ENCODE data around the gene DDIT4. TPM values are rescaled to one million over a fixed set of nuclear protein-coding genes. Genes with fewer than 3 reads are reported as not detected.
"Not testable (repeated sequence)": the region's sequence is repeated elsewhere in the genome, so short reads cannot be mapped to it uniquely, and the experiment has no call there.

Gene DDIT4
- total RNA-seq, 1 experiment from 2014 or later = 155 TPM

DNA sequence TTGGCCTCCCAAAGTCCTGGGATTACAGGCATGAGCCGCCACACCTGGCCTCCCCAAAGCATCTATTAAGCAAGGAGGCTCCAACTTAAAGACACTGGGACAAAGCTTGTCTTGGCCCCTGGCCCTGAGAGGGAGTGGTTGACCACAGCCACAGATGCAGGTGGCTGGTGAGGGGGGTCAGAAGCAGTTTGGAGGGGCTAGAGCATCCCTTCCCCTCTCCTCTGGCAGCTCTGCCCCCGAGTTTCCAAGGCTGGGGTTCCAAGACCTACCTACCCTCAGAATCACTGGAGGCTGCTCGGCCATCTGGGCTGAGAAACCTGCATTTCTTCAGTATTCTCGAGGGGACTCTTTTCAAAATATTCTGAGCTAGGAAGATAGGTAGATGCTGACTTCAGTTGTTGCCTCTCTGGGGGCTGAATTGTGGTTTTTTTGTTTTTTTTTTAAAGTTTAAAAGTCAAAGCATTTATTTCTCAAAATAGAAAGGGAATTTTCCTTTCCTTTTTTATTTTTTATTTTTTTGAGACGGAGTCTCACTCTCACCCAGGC is 32.6 kb downstream of the DDIT4 start:
- Histone ChIP-seq H3K4me1 (peaks cover 31% of the 10 kb centered on the region), H3K9me3 (no peaks in the 10 kb centered on the region), H3K36me3 (ENCODE audit: control insufficient read depth, insufficient read depth, low read length) (no peaks in the 10 kb centered on the region), H3K27me3 (replicated peaks; ENCODE audit: control insufficient read depth, insufficient read depth, low read length) (no peaks in the 10 kb centered on the region), H3K4me3 (ENCODE audit: low read depth, low read length) (no peak overlapping the region)
- peaks cover 9% of the 10 kb centered on the region for H3K36me3 Mint-ChIP-seq (ENCODE audit: insufficient read depth, unreplicated experiment)
- H3K4me3 Mint-ChIP-seq (ENCODE audit: unreplicated experiment) = no peak overlapping the region
- no peak for DNase-seq
- POLR2A ChIA-PET = no interaction called here
- CTCF ChIA-PET = no interaction called here
- TF ChIP-seq CTCF (IDR thresholded peaks at IDR 0.05; ENCODE audit: insufficient read depth in 1 of 2, low read depth in 1 of 2, low read length in 1 of 2, severe bottlenecking in 1 of 2, unreplicated experiment in 1 of 2) = no peak
- intact Hi-C loops (cut with micrococcal nuclease; ENCODE audit: unreplicated experiment) = no loop called here
- H3K4me1 Mint-ChIP-seq (ENCODE audit: low read depth, unreplicated experiment) = peaks cover 28% of the 10 kb centered on the region
- no peak overlapping the region for H3K27ac Mint-ChIP-seq (ENCODE audit: unreplicated experiment)
- BruUV-seq (replicated peaks) = no TSS peak
- H3K9me3 Mint-ChIP-seq (ENCODE audit: unreplicated experiment) = no peaks in the 10 kb centered on the region
- H3K27me3 Mint-ChIP-seq (ENCODE audit: insufficient read depth, unreplicated experiment) = no peaks in the 10 kb centered on the region

- H3K4me3 Mint-ChIP-seq (ENCODE audit: unreplicated experiment); H3K27me3 ChIP-seq (replicated peaks; ENCODE audit: control insufficient read depth, insufficient read depth, low read length); H3K27ac Mint-ChIP-seq (ENCODE audit: unreplicated experiment); DNase-seq; H3K36me3 Mint-ChIP-seq (ENCODE audit: insufficient read depth, unreplicated experiment); H3K36me3 ChIP-seq (ENCODE audit: control insufficient read depth, insufficient read depth, low read length); H3K4me3 ChIP-seq (ENCODE audit: low read depth, low read length); intact Hi-C loops (cut with micrococcal nuclease; ENCODE audit: unreplicated experiment); H3K9me3 Mint-ChIP-seq (ENCODE audit: unreplicated experiment); BruUV-seq (replicated peaks); CTCF ChIA-PET; H3K27me3 Mint-ChIP-seq (ENCODE audit: insufficient read depth, unreplicated experiment); H3K9me3 ChIP-seq: not testable (repeated sequence)
- POLR2A ChIA-PET = interaction anchor here (1.8 kb wide), 1 partner anchor 12 kb away, joined by 17 read pairs; no protein-coding TSS in a partner anchor
- H3K4me1 Mint-ChIP-seq (ENCODE audit: low read depth, unreplicated experiment) = peaks cover 26% of the 10 kb centered on the region
- peaks cover 31% of the 10 kb centered on the region for H3K4me1 ChIP-seq
These were observed 34.0 kb downstream of the DDIT4 start for GRCh38 chr10:72307711-72308110.

- peak; percentile 59 to 74 for DNase-seq
- ChIA-PET CTCF (interaction anchor here (0.9 to 1.6 kb wide), 5 partner anchors 11 to 35 kb away, joined by 3 to 8 read pairs (median 3); partner anchors contain the start of gene DDIT4), POLR2A (interaction anchor here (0.5 to 1.8 kb wide), 4 partner anchors 11 to 48 kb away, joined by 3 to 17 read pairs (median 6); partner anchors contain the start of gene DDIT4)
- Mint-ChIP-seq H3K9me3 (ENCODE audit: unreplicated experiment) (no peaks in the 10 kb centered on the region), H3K27me3 (ENCODE audit: insufficient read depth, unreplicated experiment) (no peaks in the 10 kb centered on the region), H3K36me3 (ENCODE audit: insufficient read depth, unreplicated experiment) (peaks cover 5% of the 10 kb centered on the region), H3K27ac (ENCODE audit: unreplicated experiment) (peak overlapping the region; percentile 48), H3K4me1 (ENCODE audit: low read depth, unreplicated experiment) (peaks cover 26% of the 10 kb centered on the region), H3K4me3 (ENCODE audit: unreplicated experiment) (no peak overlapping the region)
- H3K4me1 ChIP-seq = peaks cover 31% of the 10 kb centered on the region
- TSS peak; percentile 68 for BruUV-seq (replicated peaks)
- no peak overlapping the region for H3K4me3 ChIP-seq (ENCODE audit: low read depth, low read length)
- H3K36me3 ChIP-seq (ENCODE audit: control insufficient read depth, insufficient read depth, low read length) = no peaks in the 10 kb centered on the region
- intact Hi-C loops (cut with micrococcal nuclease; ENCODE audit: unreplicated experiment) = no loop called here
- no peak for TF ChIP-seq CTCF (IDR thresholded peaks at IDR 0.05; ENCODE audit: insufficient read depth in 1 of 2, low read depth in 1 of 2, low read length in 1 of 2, severe bottlenecking in 1 of 2, unreplicated experiment in 1 of 2)
- no peaks in the 10 kb centered on the region for H3K27me3 ChIP-seq (replicated peaks; ENCODE audit: control insufficient read depth, insufficient read depth, low read length)
- H3K9me3 ChIP-seq = no peaks in the 10 kb centered on the region
These were observed 34.7 kb downstream of the DDIT4 start for GRCh38 chr10:72308320-72308987.

All from Caco-2 (cell line).